C4-2B (cell line): ENCODE data around the gene CHCHD4.

Experiments used
- H3K27ac ChIP-seq: fragments of 450-650 bp; 2 replicates; pipeline ENCODE4 v1.5.1; 2017
- CTCF ChIP-seq: fragments of 450-650 bp; conservative IDR thresholded peaks from 2 replicates; pipeline ENCODE4 v1.5.1; 2017; ENCODE audit warnings: mild to moderate bottlenecking
- ZFX ChIP-seq: fragments of 450-650 bp; IDR thresholded peaks from 2 replicates; pipeline ENCODE4 v1.6.1; 2017

The CHCHD4 gene

GRCh38 chr3:14154276-14154675, 29.6 kb upstream of the CHCHD4 start:
- TF ChIP-seq CTCF (no peak), ZFX (no peak)

GRCh38 chr3:14153663-14154062, 29.0 kb upstream of the CHCHD4 start:
- TF ChIP-seq ZFX (no peak), CTCF (no peak)
- no peak overlapping the region for H3K27ac ChIP-seq

More at GRCh38 chr3:14154276-14154675, 29.6 kb upstream of the CHCHD4 start:
- no peak overlapping the region for H3K27ac ChIP-seq

- H3K27ac ChIP-seq: no peak overlapping the region
- peak; percentile 15 for TF ChIP-seq CTCF
- no peak for TF ChIP-seq ZFX
Measured at GRCh38 chr3:14152963-14153355, 28.3 kb upstream of the CHCHD4 start.

GRCh38 chr3:14152233-14152962, 27.7 kb upstream of the CHCHD4 start:
- TF ChIP-seq CTCF: peak; percentile 40
- TF ChIP-seq ZFX: no peak
- H3K27ac ChIP-seq: no peak overlapping the region

GRCh38 chr3:14151471-14152083, 26.9 kb upstream of the CHCHD4 start:
- TF ChIP-seq CTCF (no peak), ZFX (no peak)
- no peak overlapping the region for H3K27ac ChIP-seq

- no peak overlapping the region for H3K27ac ChIP-seq
- TF ChIP-seq CTCF (no peak), ZFX (no peak)
Measured at GRCh38 chr3:14150491-14151230, 26.0 kb upstream of the CHCHD4 start.

- TF ChIP-seq ZFX: no peak
- no peak overlapping the region for H3K27ac ChIP-seq
Measured at GRCh38 chr3:14150078-14150477, 25.4 kb upstream of the CHCHD4 start.
